ENCODE measurements around the gene NTM. TPM values are rescaled to one million over a fixed set of nuclear protein-coding genes. Genes with fewer than 3 reads are reported as not detected.
A peak's percentile ranks its signal among the peaks of the same experiment; 100 is the strongest.
"Not testable (repeated sequence)": the region's sequence is repeated elsewhere in the genome, so short reads cannot be mapped to it uniquely, and the experiment has no call there.

NTM gene
- polyA plus RNA-seq, 4 donors, result 0.94 to 3.1 (median 1.4) TPM; not detected in 1

DNA sequence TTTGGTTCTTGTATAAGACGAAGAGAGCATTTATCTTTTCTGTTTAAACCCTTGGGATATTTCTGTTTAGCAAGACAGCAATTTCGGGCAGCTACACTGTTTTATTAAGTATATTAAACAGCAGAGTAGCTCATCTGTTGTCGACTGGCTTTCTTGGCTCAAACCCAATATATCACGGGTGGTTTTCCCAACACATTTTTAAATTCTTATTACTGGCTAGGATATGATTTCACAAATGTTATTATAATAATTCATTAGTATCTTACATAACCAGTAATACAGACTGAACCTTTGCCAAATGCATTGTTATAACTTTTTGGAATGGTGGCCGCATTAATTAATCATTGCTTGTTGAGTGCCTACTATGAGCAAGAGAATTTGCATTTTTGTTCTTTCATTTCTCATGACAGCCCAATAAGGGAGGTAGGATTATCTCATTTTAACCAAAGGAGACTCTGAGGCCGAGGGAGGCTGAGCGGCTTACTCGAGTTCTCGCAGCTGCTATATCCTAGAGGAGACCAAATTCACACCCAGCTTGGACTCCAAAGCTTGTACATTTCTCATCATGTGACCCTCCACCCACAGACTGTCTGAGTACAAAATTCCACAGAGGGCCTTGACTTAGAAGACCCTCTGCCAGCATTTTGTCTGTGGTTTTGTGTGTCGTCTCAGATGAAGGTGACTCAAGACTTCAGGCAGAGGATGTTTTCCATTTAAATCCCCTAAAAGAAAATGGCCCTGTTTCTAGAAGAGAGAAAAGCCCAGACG lies 304.9 kb downstream of the NTM start:
- Histone ChIP-seq H3K27ac (ENCODE audit: low read depth in 1 of 3, low read length in 2 of 3) (no peak overlapping the region), H3K4me1 (ENCODE audit: control insufficient read depth in 3 of 3, insufficient read depth in 2 of 3, low read depth in 1 of 3, low read length in 2 of 3) (no peaks in the 10 kb centered on the region), H3K9me3 (ENCODE audit: control insufficient read depth in 2 of 2, insufficient read depth in 1 of 2, low read depth in 1 of 2, low read length in 1 of 2) (no peaks in the 10 kb centered on the region), H3K36me3 (ENCODE audit: control insufficient read depth in 3 of 3, insufficient read depth in 2 of 3, low read depth in 1 of 3, low read length in 3 of 3) (no peaks in the 10 kb centered on the region), H3K4me3 (ENCODE audit: low read depth in 1 of 3, low read length in 3 of 3) (no peak overlapping the region), H3K27me3 (ENCODE audit: control insufficient read depth in 3 of 3, insufficient read depth in 3 of 3, low read length in 3 of 3) (no peaks in the 10 kb centered on the region)
- 65 to 77% (median 76%) methylated on average over 11 of the region's 11 CpGs for WGBS, 3 donors
- FAIRE-seq (no peak), DNase-seq (no peak)

- no peak overlapping the region for H3K4me3 ChIP-seq (ENCODE audit: low read depth in 1 of 3, low read length in 3 of 3)
- H3K9me3 ChIP-seq (ENCODE audit: control insufficient read depth in 2 of 2, insufficient read depth in 1 of 2, low read depth in 1 of 2, low read length in 1 of 2), result no peaks in the 10 kb centered on the region
- FAIRE-seq (no peak), DNase-seq (no peak)
- H3K4me1 ChIP-seq (ENCODE audit: control insufficient read depth in 3 of 3, insufficient read depth in 2 of 3, low read depth in 1 of 3, low read length in 2 of 3), result no peaks in the 10 kb centered on the region
- no peak overlapping the region for H3K27ac ChIP-seq (ENCODE audit: low read depth in 1 of 3, low read length in 2 of 3)
- 37 to 47% (median 39%) methylated on average over 4 of the region's 4 CpGs for WGBS, 3 donors
- H3K36me3 ChIP-seq (ENCODE audit: control insufficient read depth in 3 of 3, insufficient read depth in 2 of 3, low read depth in 1 of 3, low read length in 3 of 3), result no peaks in the 10 kb centered on the region
- H3K27me3 ChIP-seq (ENCODE audit: control insufficient read depth in 3 of 3, insufficient read depth in 3 of 3, low read length in 3 of 3), result no peaks in the 10 kb centered on the region
These were observed 307.5 kb downstream of the NTM start for GRCh38 chr11:131677828-131678470.

GRCh38 chr11:131678658-131679340 lies 308.4 kb downstream of the NTM start:
- Histone ChIP-seq H3K27me3 (ENCODE audit: control insufficient read depth in 3 of 3, insufficient read depth in 3 of 3, low read length in 3 of 3) (no peaks in the 10 kb centered on the region), H3K4me3 (ENCODE audit: low read depth in 1 of 3, low read length in 3 of 3) (no peak overlapping the region), H3K4me1 (ENCODE audit: control insufficient read depth in 3 of 3, insufficient read depth in 2 of 3, low read depth in 1 of 3, low read length in 2 of 3) (no peaks in the 10 kb centered on the region), H3K36me3 (ENCODE audit: control insufficient read depth in 3 of 3, insufficient read depth in 2 of 3, low read depth in 1 of 3, low read length in 3 of 3) (no peaks in the 10 kb centered on the region), H3K9me3 (ENCODE audit: control insufficient read depth in 2 of 2, insufficient read depth in 1 of 2, low read depth in 1 of 2, low read length in 1 of 2) (no peaks in the 10 kb centered on the region), H3K27ac (ENCODE audit: low read depth in 1 of 3, low read length in 2 of 3) (no peak overlapping the region)
- 77 to 78% (median 78%) methylated on average over 13 of the region's 13 CpGs for WGBS, 3 donors
- no peak for FAIRE-seq
- DNase-seq, result no peak

GRCh38 chr11:131680448-131680847 lies 310.0 kb downstream of the NTM start:
- H3K27me3 ChIP-seq (ENCODE audit: control insufficient read depth in 3 of 3, insufficient read depth in 3 of 3, low read length in 3 of 3); H3K27ac ChIP-seq (ENCODE audit: low read depth in 1 of 3, low read length in 2 of 3); DNase-seq; H3K9me3 ChIP-seq (ENCODE audit: control insufficient read depth in 2 of 2, insufficient read depth in 1 of 2, low read depth in 1 of 2, low read length in 1 of 2); H3K4me1 ChIP-seq (ENCODE audit: control insufficient read depth in 3 of 3, insufficient read depth in 2 of 3, low read depth in 1 of 3, low read length in 2 of 3); H3K36me3 ChIP-seq (ENCODE audit: control insufficient read depth in 3 of 3, insufficient read depth in 2 of 3, low read depth in 1 of 3, low read length in 3 of 3); H3K4me3 ChIP-seq (ENCODE audit: low read depth in 1 of 3, low read length in 3 of 3): not testable (repeated sequence)
- WGBS, 3 donors, result 50 to 72% (median 50%) methylated on average over 1 of the region's 1 CpG
- FAIRE-seq, result peak; percentile 98

DNA sequence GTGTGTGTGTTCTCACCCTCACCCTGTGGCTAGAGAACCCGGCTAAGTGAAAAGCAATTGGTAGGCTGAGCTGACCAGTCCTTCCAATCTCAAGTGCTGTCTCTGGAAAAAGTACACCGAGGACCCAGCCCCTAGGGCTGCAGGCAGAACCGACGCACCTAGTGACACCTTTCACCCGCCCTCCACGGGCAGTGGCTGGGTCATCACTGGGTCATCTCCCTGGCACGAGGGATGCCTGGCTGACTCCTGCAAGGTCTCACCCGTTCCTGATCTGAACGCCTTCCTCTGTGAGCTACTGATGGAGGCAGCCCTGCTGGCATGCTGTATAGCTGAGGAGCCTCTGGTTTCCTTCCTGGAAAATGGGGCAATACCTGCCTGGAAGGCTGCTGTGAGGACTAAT lies 311.5 kb downstream of the NTM start:
- Histone ChIP-seq H3K9me3 (ENCODE audit: control insufficient read depth in 2 of 2, insufficient read depth in 1 of 2, low read depth in 1 of 2, low read length in 1 of 2) (no peaks in the 10 kb centered on the region), H3K36me3 (ENCODE audit: control insufficient read depth in 3 of 3, insufficient read depth in 2 of 3, low read depth in 1 of 3, low read length in 3 of 3) (no peaks in the 10 kb centered on the region), H3K27ac (ENCODE audit: low read depth in 1 of 3, low read length in 2 of 3) (no peak overlapping the region), H3K27me3 (ENCODE audit: control insufficient read depth in 3 of 3, insufficient read depth in 3 of 3, low read length in 3 of 3) (no peaks in the 10 kb centered on the region), H3K4me3 (ENCODE audit: low read depth in 1 of 3, low read length in 3 of 3) (no peak overlapping the region), H3K4me1 (ENCODE audit: control insufficient read depth in 3 of 3, insufficient read depth in 2 of 3, low read depth in 1 of 3, low read length in 2 of 3) (no peaks in the 10 kb centered on the region)
- FAIRE-seq (no peak), DNase-seq (no peak)
- 59 to 78% (median 62%) methylated on average over 9 of the region's 9 CpGs for WGBS, 3 donors

GRCh38 chr11:131682373-131683015 lies 312.1 kb downstream of the NTM start:
- no peak overlapping the region for H3K4me3 ChIP-seq (ENCODE audit: low read depth in 1 of 3, low read length in 3 of 3)
- no peaks in the 10 kb centered on the region for H3K4me1 ChIP-seq (ENCODE audit: control insufficient read depth in 3 of 3, insufficient read depth in 2 of 3, low read depth in 1 of 3, low read length in 2 of 3)
- WGBS, 3 donors, result 79 to 82% (median 81%) methylated on average over 22 of the region's 22 CpGs
- DNase-seq (no peak), FAIRE-seq (no peak)
- H3K27me3 ChIP-seq (ENCODE audit: control insufficient read depth in 3 of 3, insufficient read depth in 3 of 3, low read length in 3 of 3), result no peaks in the 10 kb centered on the region
- H3K36me3 ChIP-seq (ENCODE audit: control insufficient read depth in 3 of 3, insufficient read depth in 2 of 3, low read depth in 1 of 3, low read length in 3 of 3), result no peaks in the 10 kb centered on the region
- no peaks in the 10 kb centered on the region for H3K9me3 ChIP-seq (ENCODE audit: control insufficient read depth in 2 of 2, insufficient read depth in 1 of 2, low read depth in 1 of 2, low read length in 1 of 2)
- no peak overlapping the region for H3K27ac ChIP-seq (ENCODE audit: low read depth in 1 of 3, low read length in 2 of 3)

DNA sequence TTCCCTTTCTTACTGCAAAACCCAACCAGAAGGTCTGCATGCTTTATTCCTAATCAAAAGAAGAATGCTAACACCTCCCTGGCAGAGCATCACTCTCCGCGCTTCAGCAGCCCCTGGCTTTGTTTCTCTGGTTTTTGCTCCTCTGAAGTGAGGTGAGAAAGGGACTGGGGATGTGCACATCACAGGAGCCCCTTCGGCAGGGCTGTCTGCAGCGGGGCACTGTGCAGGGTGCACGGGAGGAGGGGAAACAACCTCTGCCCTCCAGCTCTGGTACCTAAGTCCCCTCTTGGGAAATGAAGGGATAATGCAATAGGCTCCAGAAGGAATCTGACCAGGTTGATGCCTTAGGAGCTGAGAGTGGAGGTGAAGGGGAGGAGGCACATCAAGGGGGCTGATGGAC lies 312.7 kb downstream of the NTM start:
- no peak overlapping the region for H3K4me3 ChIP-seq (ENCODE audit: low read depth in 1 of 3, low read length in 3 of 3)
- H3K4me1 ChIP-seq (ENCODE audit: control insufficient read depth in 3 of 3, insufficient read depth in 2 of 3, low read depth in 1 of 3, low read length in 2 of 3), result no peaks in the 10 kb centered on the region
- no peaks in the 10 kb centered on the region for H3K27me3 ChIP-seq (ENCODE audit: control insufficient read depth in 3 of 3, insufficient read depth in 3 of 3, low read length in 3 of 3)
- 81 to 86% (median 85%) methylated on average over 5 of the region's 5 CpGs for WGBS, 3 donors
- DNase-seq, result no peak
- no peak for FAIRE-seq
- no peaks in the 10 kb centered on the region for H3K36me3 ChIP-seq (ENCODE audit: control insufficient read depth in 3 of 3, insufficient read depth in 2 of 3, low read depth in 1 of 3, low read length in 3 of 3)
- no peaks in the 10 kb centered on the region for H3K9me3 ChIP-seq (ENCODE audit: control insufficient read depth in 2 of 2, insufficient read depth in 1 of 2, low read depth in 1 of 2, low read length in 1 of 2)
- H3K27ac ChIP-seq (ENCODE audit: low read depth in 1 of 3, low read length in 2 of 3), result no peak overlapping the region

DNA sequence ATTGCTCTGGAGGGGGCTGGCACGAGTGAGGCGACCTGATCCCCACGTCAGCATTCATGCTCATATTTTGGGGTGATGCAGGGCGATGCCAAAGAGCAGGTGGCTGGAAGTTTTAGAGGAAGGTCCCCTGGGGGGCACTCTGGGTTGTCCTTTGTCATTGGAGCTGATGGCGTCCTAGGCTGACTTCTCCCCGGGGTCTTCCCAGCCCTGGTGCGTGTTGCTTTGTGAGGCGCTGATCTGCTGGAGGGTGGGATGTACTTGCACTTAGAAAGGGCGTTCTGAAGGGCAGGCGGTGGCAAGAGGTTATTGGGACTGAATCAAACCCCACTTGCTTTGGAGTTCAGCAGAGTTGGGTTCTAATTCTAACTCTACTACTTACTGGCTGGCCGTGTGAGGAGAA lies 313.3 kb downstream of the NTM start:
- WGBS, 3 donors, result 71 to 84% (median 73%) methylated on average over 11 of the region's 11 CpGs

More for the DNA sequence above, 313.3 kb downstream of the NTM start:
- Histone ChIP-seq H3K36me3 (ENCODE audit: control insufficient read depth in 3 of 3, insufficient read depth in 2 of 3, low read depth in 1 of 3, low read length in 3 of 3) (no peaks in the 10 kb centered on the region), H3K27me3 (ENCODE audit: control insufficient read depth in 3 of 3, insufficient read depth in 3 of 3, low read length in 3 of 3) (peaks cover 0 to 3% (median 0%) of the 10 kb centered on the region in 3 donors), H3K27ac (ENCODE audit: low read depth in 1 of 3, low read length in 2 of 3) (no peak overlapping the region), H3K9me3 (ENCODE audit: control insufficient read depth in 2 of 2, insufficient read depth in 1 of 2, low read depth in 1 of 2, low read length in 1 of 2) (no peaks in the 10 kb centered on the region), H3K4me3 (ENCODE audit: low read depth in 1 of 3, low read length in 3 of 3) (no peak overlapping the region), H3K4me1 (ENCODE audit: control insufficient read depth in 3 of 3, insufficient read depth in 2 of 3, low read depth in 1 of 3, low read length in 2 of 3) (no peaks in the 10 kb centered on the region)
- FAIRE-seq (no peak), DNase-seq (no peak)

Data from small intestine (tissue), 7 donors.